GM12878 (cell line): ENCODE data around the gene PLOD3. TPM values are rescaled to one million over a fixed set of nuclear protein-coding genes. Genes with fewer than 3 reads are reported as not detected.

Experiments
- ATF7 ChIP-seq: fragments of 450-650 bp; IDR thresholded peaks from 2 replicates; pipeline ENCODE4 v1.6.1; 2016; ENCODE audit warnings: low read depth, mild to moderate bottlenecking
- CEBPZ ChIP-seq: fragments of 150-350 bp; IDR thresholded peaks from 2 replicates; pipeline ENCODE4 v1.6.1; 2016; ENCODE audit warnings: low read depth, low read length
- CHD2 ChIP-seq: IDR thresholded peaks from 2 replicates; pipeline ENCODE4 v1.6.1; 2011; ENCODE audit warnings: low read depth, low read length, improper control_type of control experiment, borderline replicate concordance
- E4F1 ChIP-seq: fragments of 450-650 bp; IDR thresholded peaks from 2 replicates; pipeline ENCODE4 v1.6.1; 2018; ENCODE audit warnings: borderline replicate concordance, mild to moderate bottlenecking; ENCODE audit not compliant: partially characterized antibody
- ETV6 ChIP-seq, 2 experiments: fragments of 450-650 bp in 1 of 2; IDR thresholded peaks in 1 of 2; conservative IDR thresholded peaks in 1 of 2; 2 replicates each; pipeline ENCODE4 v1.6.1; 2014; ENCODE audit warnings: antibody characterized with exemption in 1 of 2, borderline replicate concordance in 1 of 2, low read depth in 1 of 2, mild to moderate bottlenecking in 1 of 2, moderate library complexity in 1 of 2
- IKZF2 ChIP-seq, 2 experiments: fragments of 450-650 bp; IDR thresholded peaks; 2 replicates each; pipeline ENCODE4 v1.6.1; 2017; ENCODE audit warnings: mild to moderate bottlenecking in 2 of 2, moderate library complexity in 2 of 2
- JUND ChIP-seq: IDR thresholded peaks from 2 replicates; pipeline ENCODE4 v1.6.1; 2012; ENCODE audit warnings: low read depth, mild to moderate bottlenecking, low read length, improper control_type of control experiment, moderate library complexity
- MTA2 ChIP-seq: fragments of 450-650 bp; IDR thresholded peaks from 2 replicates; pipeline ENCODE4 v1.6.1; 2016; ENCODE audit warnings: low read depth, mild to moderate bottlenecking, moderate library complexity
- NFIC ChIP-seq: IDR thresholded peaks from 2 replicates; pipeline ENCODE4 v1.6.1; 2012; ENCODE audit warnings: low read depth, mild to moderate bottlenecking, inconsistent platforms, low read length, moderate library complexity
- NFYB ChIP-seq: IDR thresholded peaks from 2 replicates; pipeline ENCODE4 v1.6.1; 2011; ENCODE audit warnings: low read depth, mild to moderate bottlenecking, low read length, improper control_type of control experiment, moderate library complexity; ENCODE audit not compliant: insufficient read depth
- NKRF ChIP-seq: fragments of 450-650 bp; conservative IDR thresholded peaks from 2 replicates; pipeline ENCODE4 v1.6.1; 2017; ENCODE audit warnings: mild to moderate bottlenecking, moderate library complexity
- NR2C1 ChIP-seq: fragments of 450-650 bp; IDR thresholded peaks from 2 replicates; pipeline ENCODE4 v1.6.1; 2017; ENCODE audit warnings: antibody characterized with exemption, mild to moderate bottlenecking, moderate library complexity
- NR2C2 ChIP-seq: IDR thresholded peaks from 2 replicates; pipeline ENCODE4 v1.6.1; 2011; ENCODE audit warnings: borderline replicate concordance, low read depth; ENCODE audit not compliant: control insufficient read depth, insufficient read length
- RELA ChIP-seq: fragments of 450-650 bp; IDR thresholded peaks from 2 replicates; pipeline ENCODE4 v1.8.0; 2014; ENCODE audit warnings: borderline replicate concordance; ENCODE audit not compliant: partially characterized antibody
- RELB ChIP-seq: fragments of 450-650 bp; IDR thresholded peaks from 2 replicates; pipeline ENCODE4 v1.6.1; 2017; ENCODE audit warnings: low read depth, mild to moderate bottlenecking, moderate library complexity
- SIN3A ChIP-seq: IDR thresholded peaks from 2 replicates; pipeline ENCODE4 v1.6.1; 2012; ENCODE audit warnings: low read depth, low read length, improper control_type of control experiment
- SPI1 ChIP-seq: IDR thresholded peaks from 2 replicates; pipeline ENCODE4 v1.6.1; 2011; ENCODE audit warnings: low read depth, mild to moderate bottlenecking, low read length, moderate library complexity, borderline replicate concordance; ENCODE audit not compliant: insufficient read depth
- WRNIP1 ChIP-seq: IDR thresholded peaks from 2 replicates; pipeline ENCODE4 v1.6.1; 2011; ENCODE audit warnings: low read depth, low read length, improper control_type of control experiment, borderline replicate concordance
- ZZZ3 ChIP-seq: IDR thresholded peaks from 2 replicates; pipeline ENCODE4 v1.6.1; 2011; ENCODE audit warnings: low read depth; ENCODE audit not compliant: control insufficient read depth, insufficient read length
- polyA plus RNA-seq, 11 experiments: library from polyadenylated mRNA; depleted of rRNA in 4 of 11; unstranded in 6 of 11; stranded (reverse) in 5 of 11; fragments of >200 nt; fragmentation: Nextera tagmentation in 4 of 11; fragmentation: Illumina TruSeq in 1 of 11; extraction: Ambion mirVana in 4 of 11; extraction: Trizol in 1 of 11; gene quantifications; 1 replicate in 1 of 11; 2 replicates in 10 of 11; pipeline versions ENCODE4 v1.2.1 to v1.2.3, GENCODE V29; 2011 to 2016; ENCODE audit warnings: inconsistent platforms in 2 of 11, missing spikeins in 2 of 11, low read depth in 1 of 11
- total RNA-seq, 4 experiments: library from RNA; depleted of rRNA in 3 of 4; stranded (reverse); fragments of >200 nt in 3 of 4; fragmentation: Illumina TruSeq in 1 of 4; extraction: Trizol in 1 of 4; gene quantifications; 2 replicates each; pipeline versions ENCODE4 v1.2.1 to v1.2.3, GENCODE V29; 2013 to 2021

The PLOD3 gene
- total and polyA plus RNA-seq, 10 of the 15 experiments (the other 5 are each of a cell fraction or from before 2014, with no cell fraction given) = 0.53 to 27.8 (median 15.1) TPM

- TF ChIP-seq E4F1 (no peak), IKZF2 (IDR thresholded peaks at IDR 0.05) (no peak), MTA2 (no peak), WRNIP1 (no peak), NR2C2 (no peak), RELA (peak; percentile 77), ATF7 (peak; percentile 52), ZZZ3 (no peak), CHD2 (no peak), NKRF (peak; percentile 45), JUND (no peak), SPI1 (peak; percentile 45; the same call in 1 of the 2 replicates), CEBPZ (no peak), NR2C1 (no peak), RELB (no peak), SIN3A (peak; percentile 92), ETV6 (conservative IDR thresholded peaks at IDR 0.05 in 1 of 2, IDR thresholded peaks at IDR 0.05 in 1 of 2; ENCODE audit: borderline replicate concordance in 1 of 2, low read depth in 1 of 2) (no peak), NFIC (no peak), NFYB (peak; percentile 60; the same call in 1 of the 2 replicates)
These were observed 52.1 kb downstream of the PLOD3 start, which contains the start of gene VGF (continued) for GRCh38 chr7:101165075-101165957.
